Measurements from ENCODE around the gene MIOX. TPM values are rescaled to one million over a fixed set of nuclear protein-coding genes. Genes with fewer than 3 reads are reported as not detected.
A peak's percentile ranks its signal among the peaks of the same experiment; 100 is the strongest.

MIOX gene
- total and polyA plus RNA-seq, 9 of the 15 experiments (the other 6 are each of a cell fraction or from before 2014, with no cell fraction given) = 0.08 TPM; not detected in 8

- TF ChIP-seq CREB3L1 (IDR thresholded peaks at IDR 0.05; ENCODE audit: borderline replicate concordance, low read depth) = no peak; the same call in 1 of the 2 replicates
- TF ChIP-seq E2F1 (CRISPR knock-in tag; IDR thresholded peaks at IDR 0.05) = peak; percentile 91
- no peak for TF ChIP-seq NR2C1 (IDR thresholded peaks at IDR 0.05)
- TF ChIP-seq NR2C1 (tag; IDR thresholded peaks at IDR 0.05) = peak; percentile 43; the same call in 1 of the 2 replicates
- peak; percentile 78 for TF ChIP-seq MEIS2 (IDR thresholded peaks at IDR 0.05; ENCODE audit: partially characterized antibody)
- TF ChIP-seq HCFC1 (IDR thresholded peaks at IDR 0.05; ENCODE audit: low read depth, low read length) = peak; percentile 78
- TF ChIP-seq SMARCE1 (IDR thresholded peaks at IDR 0.05) = no peak
- peak in 1 of 2 experiments; percentile 67; a peak in 1 of 4 replicates for TF ChIP-seq TBL1XR1 (IDR thresholded peaks at IDR 0.05; ENCODE audit: low read length in 2 of 2)
- TF ChIP-seq ZNF511 (CRISPR knock-in tag; IDR thresholded peaks at IDR 0.05) = no peak
- TF ChIP-seq, protein P1, sequence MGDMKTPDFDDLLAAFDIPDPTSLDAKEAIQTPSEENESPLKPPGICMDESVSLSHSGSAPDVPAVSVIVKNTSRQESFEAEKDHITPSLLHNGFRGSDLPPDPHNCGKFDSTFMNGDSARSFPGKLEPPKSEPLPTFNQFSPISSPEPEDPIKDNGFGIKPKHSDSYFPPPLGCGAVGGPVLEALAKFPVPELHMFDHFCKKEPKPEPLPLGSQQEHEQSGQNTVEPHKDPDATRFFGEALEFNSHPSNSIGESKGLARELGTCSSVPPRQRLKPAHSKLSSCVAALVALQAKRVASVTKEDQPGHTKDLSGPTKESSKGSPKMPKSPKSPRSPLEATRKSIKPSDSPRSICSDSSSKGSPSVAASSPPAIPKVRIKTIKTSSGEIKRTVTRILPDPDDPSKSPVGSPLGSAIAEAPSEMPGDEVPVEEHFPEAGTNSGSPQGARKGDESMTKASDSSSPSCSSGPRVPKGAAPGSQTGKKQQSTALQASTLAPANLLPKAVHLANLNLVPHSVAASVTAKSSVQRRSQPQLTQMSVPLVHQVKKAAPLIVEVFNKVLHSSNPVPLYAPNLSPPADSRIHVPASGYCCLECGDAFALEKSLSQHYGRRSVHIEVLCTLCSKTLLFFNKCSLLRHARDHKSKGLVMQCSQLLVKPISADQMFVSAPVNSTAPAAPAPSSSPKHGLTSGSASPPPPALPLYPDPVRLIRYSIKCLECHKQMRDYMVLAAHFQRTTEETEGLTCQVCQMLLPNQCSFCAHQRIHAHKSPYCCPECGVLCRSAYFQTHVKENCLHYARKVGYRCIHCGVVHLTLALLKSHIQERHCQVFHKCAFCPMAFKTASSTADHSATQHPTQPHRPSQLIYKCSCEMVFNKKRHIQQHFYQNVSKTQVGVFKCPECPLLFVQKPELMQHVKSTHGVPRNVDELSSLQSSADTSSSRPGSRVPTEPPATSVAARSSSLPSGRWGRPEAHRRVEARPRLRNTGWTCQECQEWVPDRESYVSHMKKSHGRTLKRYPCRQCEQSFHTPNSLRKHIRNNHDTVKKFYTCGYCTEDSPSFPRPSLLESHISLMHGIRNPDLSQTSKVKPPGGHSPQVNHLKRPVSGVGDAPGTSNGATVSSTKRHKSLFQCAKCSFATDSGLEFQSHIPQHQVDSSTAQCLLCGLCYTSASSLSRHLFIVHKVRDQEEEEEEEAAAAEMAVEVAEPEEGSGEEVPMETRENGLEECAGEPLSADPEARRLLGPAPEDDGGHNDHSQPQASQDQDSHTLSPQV (IDR thresholded peaks at IDR 0.05) = no peak
- TF ChIP-seq ARID1B (IDR thresholded peaks at IDR 0.05) = peak; percentile 34; the same call in 1 of the 2 replicates
- peak; percentile 70 for TF ChIP-seq PML (IDR thresholded peaks at IDR 0.05; ENCODE audit: low read length)
- no peak for TF ChIP-seq ZBTB43 (CRISPR knock-in tag; IDR thresholded peaks at IDR 0.05)
- TF ChIP-seq, protein P2, sequence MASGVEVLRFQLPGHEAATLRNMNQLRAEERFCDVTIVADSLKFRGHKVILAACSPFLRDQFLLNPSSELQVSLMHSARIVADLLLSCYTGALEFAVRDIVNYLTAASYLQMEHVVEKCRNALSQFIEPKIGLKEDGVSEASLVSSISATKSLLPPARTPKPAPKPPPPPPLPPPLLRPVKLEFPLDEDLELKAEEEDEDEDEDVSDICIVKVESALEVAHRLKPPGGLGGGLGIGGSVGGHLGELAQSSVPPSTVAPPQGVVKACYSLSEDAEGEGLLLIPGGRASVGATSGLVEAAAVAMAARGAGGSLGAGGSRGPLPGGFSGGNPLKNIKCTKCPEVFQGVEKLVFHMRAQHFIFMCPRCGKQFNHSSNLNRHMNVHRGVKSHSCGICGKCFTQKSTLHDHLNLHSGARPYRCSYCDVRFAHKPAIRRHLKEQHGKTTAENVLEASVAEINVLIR (CRISPR knock-in tag; IDR thresholded peaks at IDR 0.05) = peak; percentile 95
- peak; percentile 98 for TF ChIP-seq CREB1 (IDR thresholded peaks at IDR 0.05)
- peak; percentile 97 for TF ChIP-seq CREB1 (CRISPR knock-in tag; IDR thresholded peaks at IDR 0.05)
- TF ChIP-seq ZC3H11A (IDR thresholded peaks at IDR 0.05; ENCODE audit: low read depth, low read length) = no peak
These were observed 21.6 kb downstream of the MIOX start, which contains the start of gene NCAPH2 (continued) for GRCh38 chr22:50507991-50508884.
